Measurements from ENCODE around the gene NUP188. TPM values are rescaled to one million over a fixed set of nuclear protein-coding genes. Genes with fewer than 3 reads are reported as not detected.

Gene NUP188
- total and polyA plus RNA-seq, 2 of the 13 experiments (the other 11 are each of a cell fraction or from before 2014, with no cell fraction given): 28.0 to 38.5 TPM

DNA sequence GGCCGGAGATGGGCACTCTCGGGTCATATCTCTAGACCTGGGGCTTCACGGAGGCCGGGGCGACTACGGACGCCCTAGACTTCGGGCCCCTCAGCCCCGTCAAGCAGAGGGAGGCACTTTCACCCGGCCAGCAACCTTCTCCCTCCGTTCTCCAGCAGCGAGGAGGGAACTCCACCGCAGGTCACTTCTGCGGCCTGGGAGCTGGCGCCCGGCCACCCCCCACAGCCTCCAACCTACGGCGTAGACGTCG lies 297 bp upstream of the NUP188 start (continued):
- peak; percentile 21 for TF ChIP-seq JARID2 (CRISPR knock-in tag; IDR thresholded peaks at IDR 0.05; ENCODE audit: insufficient replicate concordance)
- peak; percentile 70; the same call in 1 of the 2 replicates for TF ChIP-seq ZNF333 (CRISPR knock-in tag; IDR thresholded peaks at IDR 0.05; ENCODE audit: borderline replicate concordance)
- TF ChIP-seq ZC3H13 (CRISPR knock-in tag; IDR thresholded peaks at IDR 0.05): no peak
- TF ChIP-seq, protein P1, sequence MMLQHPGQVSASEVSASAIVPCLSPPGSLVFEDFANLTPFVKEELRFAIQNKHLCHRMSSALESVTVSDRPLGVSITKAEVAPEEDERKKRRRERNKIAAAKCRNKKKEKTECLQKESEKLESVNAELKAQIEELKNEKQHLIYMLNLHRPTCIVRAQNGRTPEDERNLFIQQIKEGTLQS (CRISPR knock-in tag; IDR thresholded peaks at IDR 0.05): no peak
- TF ChIP-seq YEATS2 (CRISPR knock-in tag; IDR thresholded peaks at IDR 0.05; ENCODE audit: borderline replicate concordance): no peak
- TF ChIP-seq SP2 (CRISPR knock-in tag; IDR thresholded peaks at IDR 0.05): peak; percentile 49; the same call in 1 of the 2 replicates
- no peak for TF ChIP-seq KAT2B (IDR thresholded peaks at IDR 0.05; ENCODE audit: borderline replicate concordance, low read depth, low read length)
- TF ChIP-seq HIVEP1 (CRISPR knock-in tag; IDR thresholded peaks at IDR 0.05): 0 out of 2 replicates have a peak, but pooled peaks have one; percentile 30
- TF ChIP-seq MXD1 (CRISPR knock-in tag; IDR thresholded peaks at IDR 0.05): peak; percentile 51; the same call in 1 of the 2 replicates
- peak; percentile 27; the same call in 1 of the 2 replicates for TF ChIP-seq ZNF317 (CRISPR knock-in tag; IDR thresholded peaks at IDR 0.05)
- no peak for TF ChIP-seq ZNF773 (CRISPR knock-in tag; IDR thresholded peaks at IDR 0.05; ENCODE audit: borderline replicate concordance)
- no peak for TF ChIP-seq HNRNPLL (IDR thresholded peaks at IDR 0.05; ENCODE audit: low read depth, low read length, poor library complexity, severe bottlenecking)
- TF ChIP-seq ZFY (CRISPR knock-in tag; IDR thresholded peaks at IDR 0.05): peak; percentile 93
- peak; percentile 63; the same call in 1 of the 2 replicates for TF ChIP-seq ZNF160 (CRISPR knock-in tag; IDR thresholded peaks at IDR 0.05)
- TF ChIP-seq, protein P2, sequence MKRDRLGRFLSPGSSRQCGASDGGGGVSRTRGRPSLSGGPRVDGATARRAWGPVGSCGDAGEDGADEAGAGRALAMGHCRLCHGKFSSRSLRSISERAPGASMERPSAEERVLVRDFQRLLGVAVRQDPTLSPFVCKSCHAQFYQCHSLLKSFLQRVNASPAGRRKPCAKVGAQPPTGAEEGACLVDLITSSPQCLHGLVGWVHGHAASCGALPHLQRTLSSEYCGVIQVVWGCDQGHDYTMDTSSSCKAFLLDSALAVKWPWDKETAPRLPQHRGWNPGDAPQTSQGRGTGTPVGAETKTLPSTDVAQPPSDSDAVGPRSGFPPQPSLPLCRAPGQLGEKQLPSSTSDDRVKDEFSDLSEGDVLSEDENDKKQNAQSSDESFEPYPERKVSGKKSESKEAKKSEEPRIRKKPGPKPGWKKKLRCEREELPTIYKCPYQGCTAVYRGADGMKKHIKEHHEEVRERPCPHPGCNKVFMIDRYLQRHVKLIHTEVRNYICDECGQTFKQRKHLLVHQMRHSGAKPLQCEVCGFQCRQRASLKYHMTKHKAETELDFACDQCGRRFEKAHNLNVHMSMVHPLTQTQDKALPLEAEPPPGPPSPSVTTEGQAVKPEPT (CRISPR knock-in tag; IDR thresholded peaks at IDR 0.05; ENCODE audit: low read depth): 0 out of 2 replicates have a peak, but pooled peaks have one; percentile 3
- TF ChIP-seq ZMAT3 (CRISPR knock-in tag; conservative IDR thresholded peaks at IDR 0.05): no peak
- TF ChIP-seq TAF15 (IDR thresholded peaks at IDR 0.05; ENCODE audit: low read depth, low read length, poor library complexity, severe bottlenecking): no peak
- 0 out of 2 replicates have a peak, but pooled peaks have one; percentile 68 for TF ChIP-seq ZNF572 (CRISPR knock-in tag; IDR thresholded peaks at IDR 0.05)
- no peak for TF ChIP-seq ZNF124 (CRISPR knock-in tag; IDR thresholded peaks at IDR 0.05)
- no peak for TF ChIP-seq ZSCAN12 (CRISPR knock-in tag; IDR thresholded peaks at IDR 0.05)
- no peak for TF ChIP-seq TRIM24 (CRISPR knock-in tag; IDR thresholded peaks at IDR 0.05)
- TF ChIP-seq, protein P3, sequence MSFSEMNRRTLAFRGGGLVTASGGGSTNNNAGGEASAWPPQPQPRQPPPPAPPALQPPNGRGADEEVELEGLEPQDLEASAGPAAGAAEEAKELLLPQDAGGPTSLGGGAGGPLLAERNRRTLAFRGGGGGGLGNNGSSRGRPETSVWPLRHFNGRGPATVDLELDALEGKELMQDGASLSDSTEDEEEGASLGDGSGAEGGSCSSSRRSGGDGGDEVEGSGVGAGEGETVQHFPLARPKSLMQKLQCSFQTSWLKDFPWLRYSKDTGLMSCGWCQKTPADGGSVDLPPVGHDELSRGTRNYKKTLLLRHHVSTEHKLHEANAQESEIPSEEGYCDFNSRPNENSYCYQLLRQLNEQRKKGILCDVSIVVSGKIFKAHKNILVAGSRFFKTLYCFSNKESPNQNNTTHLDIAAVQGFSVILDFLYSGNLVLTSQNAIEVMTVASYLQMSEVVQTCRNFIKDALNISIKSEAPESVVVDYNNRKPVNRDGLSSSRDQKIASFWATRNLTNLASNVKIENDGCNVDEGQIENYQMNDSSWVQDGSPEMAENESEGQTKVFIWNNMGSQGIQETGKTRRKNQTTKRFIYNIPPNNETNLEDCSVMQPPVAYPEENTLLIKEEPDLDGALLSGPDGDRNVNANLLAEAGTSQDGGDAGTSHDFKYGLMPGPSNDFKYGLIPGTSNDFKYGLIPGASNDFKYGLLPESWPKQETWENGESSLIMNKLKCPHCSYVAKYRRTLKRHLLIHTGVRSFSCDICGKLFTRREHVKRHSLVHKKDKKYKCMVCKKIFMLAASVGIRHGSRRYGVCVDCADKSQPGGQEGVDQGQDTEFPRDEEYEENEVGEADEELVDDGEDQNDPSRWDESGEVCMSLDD (CRISPR knock-in tag; IDR thresholded peaks at IDR 0.05; ENCODE audit: borderline replicate concordance): no peak
- TF ChIP-seq ZNF776 (CRISPR knock-in tag; IDR thresholded peaks at IDR 0.05): peak; percentile 65; the same call in 1 of the 2 replicates
- TF ChIP-seq NCOA1 (CRISPR knock-in tag; IDR thresholded peaks at IDR 0.05): peak; percentile 73; the same call in 1 of the 2 replicates
- TF ChIP-seq, protein P4, sequence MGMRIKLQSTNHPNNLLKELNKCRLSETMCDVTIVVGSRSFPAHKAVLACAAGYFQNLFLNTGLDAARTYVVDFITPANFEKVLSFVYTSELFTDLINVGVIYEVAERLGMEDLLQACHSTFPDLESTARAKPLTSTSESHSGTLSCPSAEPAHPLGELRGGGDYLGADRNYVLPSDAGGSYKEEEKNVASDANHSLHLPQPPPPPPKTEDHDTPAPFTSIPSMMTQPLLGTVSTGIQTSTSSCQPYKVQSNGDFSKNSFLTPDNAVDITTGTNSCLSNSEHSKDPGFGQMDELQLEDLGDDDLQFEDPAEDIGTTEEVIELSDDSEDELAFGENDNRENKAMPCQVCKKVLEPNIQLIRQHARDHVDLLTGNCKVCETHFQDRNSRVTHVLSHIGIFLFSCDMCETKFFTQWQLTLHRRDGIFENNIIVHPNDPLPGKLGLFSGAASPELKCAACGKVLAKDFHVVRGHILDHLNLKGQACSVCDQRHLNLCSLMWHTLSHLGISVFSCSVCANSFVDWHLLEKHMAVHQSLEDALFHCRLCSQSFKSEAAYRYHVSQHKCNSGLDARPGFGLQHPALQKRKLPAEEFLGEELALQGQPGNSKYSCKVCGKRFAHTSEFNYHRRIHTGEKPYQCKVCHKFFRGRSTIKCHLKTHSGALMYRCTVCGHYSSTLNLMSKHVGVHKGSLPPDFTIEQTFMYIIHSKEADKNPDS (CRISPR knock-in tag; IDR thresholded peaks at IDR 0.05): 0 out of 2 replicates have a peak, but pooled peaks have one; percentile 60

All from HepG2 (cell line).